ENCODE data around the gene SPAAR.
"Not testable (repeated sequence)": the region's sequence is repeated elsewhere in the genome, so short reads cannot be mapped to it uniquely, and the experiment has no call there.

SPAAR gene, protein sequence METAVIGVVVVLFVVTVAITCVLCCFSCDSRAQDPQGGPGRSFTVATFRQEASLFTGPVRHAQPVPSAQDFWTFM

GRCh38 chr9:35909274-35909673, at the start of gene SPAAR:
TSS of gene SPAAR (plus strand) at chr9:35909490. CDS start at chr9:35910464, 974 bp downstream.
- no peak for DNase-seq (ENCODE audit: low read depth)

GRCh38 chr9:35859990-35860339, 49.3 kb upstream of the SPAAR start:
- DNase-seq (ENCODE audit: low read depth), result no peak

GRCh38 chr9:35861161-35861897, 48.0 kb upstream of the SPAAR start:
- no peak for DNase-seq (ENCODE audit: low read depth)

DNA sequence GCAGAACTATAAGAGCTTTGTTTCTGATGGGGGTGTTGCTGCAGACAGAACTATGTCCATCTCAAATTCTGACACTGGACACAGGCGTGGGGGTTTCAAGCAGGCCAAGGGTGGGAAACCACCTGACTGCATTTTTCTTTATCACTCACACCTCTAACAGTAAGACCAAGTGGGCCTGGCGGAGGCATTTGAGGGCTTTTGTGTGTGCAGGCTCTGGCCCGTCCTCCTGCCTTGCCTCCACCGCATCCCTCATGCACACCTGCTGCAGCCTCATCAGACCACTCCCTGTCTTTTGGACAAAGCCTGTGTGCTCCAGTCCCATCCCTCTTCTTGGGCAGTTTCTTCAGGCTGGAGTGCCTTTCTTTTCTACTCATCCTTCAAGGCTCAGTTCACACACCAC, 47.0 kb upstream of the SPAAR start:
- DNase-seq (ENCODE audit: low read depth), result no peak

DNA sequence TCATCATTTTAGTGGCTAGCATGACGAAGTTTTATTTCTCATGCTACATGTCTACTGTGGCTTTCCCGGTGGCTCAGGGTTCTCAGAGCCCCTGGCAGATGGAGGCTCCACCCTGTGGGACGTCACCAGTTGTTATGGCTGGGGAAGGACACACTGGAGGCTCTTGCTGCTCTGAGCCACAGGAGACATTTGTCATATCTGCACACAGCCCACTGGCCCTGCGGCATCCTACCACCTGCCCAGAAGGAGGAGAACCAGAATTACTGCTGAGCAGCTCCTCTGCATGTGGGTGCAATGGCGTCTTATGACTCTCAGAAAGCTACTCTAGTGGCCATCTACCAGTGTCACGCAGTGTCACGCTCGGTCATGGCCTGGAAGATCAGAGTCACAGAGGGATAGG, 45.7 kb upstream of the SPAAR start:
- DNase-seq (ENCODE audit: low read depth), result no peak

- DNase-seq (ENCODE audit: low read depth), result no peak
Observed at GRCh38 chr9:35864695-35865255, 44.5 kb upstream of the SPAAR start.

DNA sequence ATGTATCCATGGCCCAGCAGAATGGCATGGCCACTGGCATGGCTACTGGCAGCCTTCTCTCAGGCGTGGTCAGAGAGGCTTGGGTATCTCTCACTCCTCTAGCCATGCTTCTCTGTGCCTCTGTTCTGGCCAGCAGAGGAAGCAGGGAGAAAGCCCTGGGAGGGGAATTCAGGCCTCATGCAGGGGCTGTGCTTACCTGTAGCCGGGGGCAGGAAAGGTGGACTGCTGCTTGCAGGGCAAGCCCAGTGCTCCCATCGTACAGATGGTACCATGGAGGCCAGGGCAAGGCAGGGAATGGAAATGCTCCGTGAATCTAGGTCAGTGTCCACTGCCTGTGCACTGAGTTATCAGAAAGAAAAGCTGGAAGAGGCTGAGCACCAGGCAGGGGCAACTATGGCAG, 41.8 kb upstream of the SPAAR start:
- DNase-seq (ENCODE audit: low read depth), result no peak

- DNase-seq (ENCODE audit: low read depth), result no peak
Observed at GRCh38 chr9:35868933-35869332, 40.4 kb upstream of the SPAAR start.

GRCh38 chr9:35869621-35870216, 39.6 kb upstream of the SPAAR start:
- no peak for DNase-seq (ENCODE audit: low read depth)

GRCh38 chr9:35870351-35870923, 38.9 kb upstream of the SPAAR start, which contains the start of gene OR13J1:
TSS of gene OR13J1 (minus strand) at chr9:35870401. CDS start at chr9:35870401, 0 bp downstream.
- no peak for DNase-seq (ENCODE audit: low read depth)

DNA sequence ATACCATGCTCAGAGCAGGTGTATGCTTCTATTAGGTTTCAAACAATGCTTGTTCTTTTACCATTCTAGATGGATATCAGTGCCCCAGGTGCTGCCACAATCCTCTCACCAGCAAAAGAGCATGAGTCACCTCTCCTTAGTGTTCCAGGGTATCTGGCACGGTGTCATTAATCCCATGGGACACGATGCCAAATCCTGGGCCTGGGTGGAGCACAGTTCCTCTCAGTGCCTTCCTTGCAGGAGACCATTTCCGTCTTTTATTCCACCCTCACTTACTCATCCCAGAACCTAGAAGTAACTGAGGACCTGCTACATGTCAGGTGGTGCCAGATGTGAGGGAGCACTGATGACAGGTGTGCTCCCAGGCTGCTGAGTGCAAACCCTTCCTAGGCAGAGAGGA, 37.7 kb upstream of the SPAAR start:
- DNase-seq (ENCODE audit: low read depth), result no peak

- DNase-seq (ENCODE audit: low read depth), result no peak
Observed at GRCh38 chr9:35872505-35872904, 36.8 kb upstream of the SPAAR start.

GRCh38 chr9:35882263-35882848, 26.9 kb upstream of the SPAAR start:
- peak; percentile 31 for DNase-seq (ENCODE audit: low read depth)

DNA sequence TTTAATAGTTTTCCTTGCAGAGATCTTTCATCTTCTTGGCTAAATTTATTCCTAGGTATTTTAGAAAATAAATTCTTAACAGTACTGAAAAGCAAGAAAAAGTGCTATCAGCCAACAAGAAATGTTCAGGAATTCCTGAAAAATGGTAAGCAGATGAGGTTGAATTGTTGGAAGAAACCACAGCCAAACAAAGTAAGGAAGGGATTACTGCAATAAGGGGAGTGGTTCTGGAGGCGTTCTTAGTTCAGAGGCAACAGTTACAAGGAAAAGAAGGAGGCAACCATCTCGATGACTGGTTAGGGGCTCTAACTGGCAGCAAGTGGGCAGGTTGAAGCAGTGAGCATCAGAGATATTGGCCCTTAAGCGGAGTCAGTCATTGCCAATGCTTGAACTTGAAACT, 26.3 kb upstream of the SPAAR start:
- DNase-seq (ENCODE audit: low read depth), result no peak

DNA sequence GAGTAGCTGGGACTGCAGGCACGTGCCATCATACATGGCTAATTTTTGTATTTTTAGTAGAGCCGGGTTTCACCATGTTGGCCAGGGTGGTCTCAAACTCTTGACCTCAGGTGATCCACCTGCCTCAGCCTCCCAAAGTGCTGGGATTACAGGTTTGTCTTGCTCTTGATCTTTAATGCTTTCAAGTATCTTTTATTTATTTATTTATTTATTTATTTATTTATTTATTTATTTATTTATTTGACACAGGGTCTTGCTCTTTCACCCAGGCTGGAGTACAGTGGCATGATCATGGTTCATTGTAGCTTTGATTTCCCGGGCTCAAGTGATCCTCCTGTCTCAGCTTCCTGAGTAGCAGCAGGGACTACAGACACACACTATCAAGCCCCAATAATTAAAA, 24.4 kb upstream of the SPAAR start:
- not testable (repeated sequence) for DNase-seq (ENCODE audit: low read depth)

GRCh38 chr9:35891646-35892045, 17.6 kb upstream of the SPAAR start:
- DNase-seq (ENCODE audit: low read depth), result no peak

DNA sequence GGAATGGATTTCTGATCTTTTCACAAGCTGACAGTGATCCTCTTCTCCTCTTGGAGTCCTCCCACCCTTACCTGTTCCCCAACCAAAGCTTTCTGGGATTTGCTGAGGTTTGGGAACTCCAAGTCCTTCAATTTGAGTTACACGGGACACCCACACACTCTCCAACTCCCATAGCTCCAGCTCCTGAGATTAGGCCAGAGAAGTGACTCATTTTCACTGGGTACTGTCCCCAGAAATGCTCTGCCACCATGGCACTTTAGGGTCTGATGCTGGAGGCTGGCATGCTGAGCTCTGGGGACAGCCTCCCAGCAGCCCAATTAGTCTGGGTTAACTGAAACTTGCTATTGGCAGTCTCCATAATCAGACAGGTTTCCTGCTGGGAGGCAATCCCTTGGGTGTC, 17.2 kb upstream of the SPAAR start:
- no peak for DNase-seq (ENCODE audit: low read depth)

- DNase-seq (ENCODE audit: low read depth), result no peak
Observed at GRCh38 chr9:35896570-35896969, 12.7 kb upstream of the SPAAR start.

GRCh38 chr9:35897376-35898099, 11.8 kb upstream of the SPAAR start:
- DNase-seq (ENCODE audit: low read depth), result not testable (repeated sequence)

DNA sequence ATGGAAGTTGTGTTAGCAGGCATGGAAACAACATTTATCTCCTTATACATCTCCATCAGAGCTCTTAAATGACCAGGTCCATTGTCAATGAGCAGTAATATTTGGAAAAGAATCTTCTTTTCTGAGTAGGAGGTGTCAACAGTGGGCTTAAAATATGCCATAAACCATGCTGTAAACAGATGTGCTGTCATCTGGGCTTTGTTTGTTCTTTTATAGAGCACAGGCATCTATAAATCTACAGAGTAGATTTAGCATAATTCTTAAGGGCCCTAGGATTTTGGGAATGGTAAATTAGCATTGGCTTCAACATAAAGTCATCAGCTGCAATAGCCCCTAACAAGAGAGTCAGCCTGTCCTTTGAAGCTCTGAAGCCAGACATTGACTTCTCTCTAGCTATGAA, 11.0 kb upstream of the SPAAR start:
- no peak for DNase-seq (ENCODE audit: low read depth)

GRCh38 chr9:35899021-35899420, 10.3 kb upstream of the SPAAR start:
- no peak for DNase-seq (ENCODE audit: low read depth)

DNA sequence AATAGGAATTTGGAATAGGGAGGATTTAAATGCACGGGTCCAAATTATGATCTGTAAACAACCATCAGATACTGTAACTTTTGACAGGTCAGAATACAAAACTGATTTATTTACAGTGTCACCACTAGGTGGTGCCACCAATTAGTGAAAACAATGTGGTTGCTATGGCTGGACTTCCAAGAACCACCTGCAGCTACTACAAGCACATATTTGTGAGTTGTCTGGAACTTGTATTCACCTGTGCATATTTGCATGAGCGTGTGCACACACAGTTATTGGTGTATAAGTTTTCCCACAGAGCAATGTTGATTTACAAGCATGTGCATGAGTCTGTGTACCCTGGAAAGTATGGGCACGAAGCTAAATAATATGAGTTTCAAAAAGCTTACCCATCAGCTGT, 6.2 kb upstream of the SPAAR start:
- no peak for DNase-seq (ENCODE audit: low read depth)

All from GM04504 (cell line).